MCF 10A (cell line): ENCODE measurements around the gene CTTN. TPM values are rescaled to one million over a fixed set of nuclear protein-coding genes. Genes with fewer than 3 reads are reported as not detected.

Experiments
- Bru-seq: library from RNA; stranded (reverse); fragments of 400-500 nt; gene quantifications from one replicate; lab custom pipeline; 2021; lab: Mats Ljungman, UMichigan
- BruChase-seq, 2 experiments: library from RNA; stranded (reverse); fragments of 400-500 nt; gene quantifications; one replicate each; lab custom pipeline; 2021; lab: Mats Ljungman, UMichigan
- BruUV-seq: library from RNA; stranded (reverse); fragments of 400-500 nt; replicated peaks from 2 replicates; lab custom pipeline; 2021; lab: Mats Ljungman, UMichigan
- CTCF ChIA-PET: fragments of 300-600 bp; sonication (Branson Sonifier 250); formaldehyde crosslinking; extraction: SDS; loops from one replicate; lab custom pipeline; 2021; ENCODE audit warnings: antibody characterized with exemption, inconsistent platforms; lab: Yijun Ruan, JAX
- POLR2A ChIA-PET: fragments of 300-600, 350-650 bp; sonication (Branson Sonifier 250); formaldehyde crosslinking; extraction: SDS; loops from one replicate; lab custom pipeline; 2020; ENCODE audit warnings: antibody characterized with exemption, inconsistent platforms; lab: Yijun Ruan, JAX
- DNase-seq: peaks from one replicate; pipeline ENCODE4 v3.0.0-alpha.2; 2018; ENCODE audit not compliant: unreplicated experiment
- H3K27ac Mint-ChIP-seq: one replicate; pipeline ENCODE4 v1.8.0; 2022; ENCODE audit warnings: mild to moderate bottlenecking, low read depth, mixed read lengths; ENCODE audit not compliant: unreplicated experiment
- H3K27me3 Mint-ChIP-seq: one replicate; pipeline ENCODE4 v1.8.0; 2022; ENCODE audit warnings: mixed read lengths; ENCODE audit not compliant: insufficient read depth, unreplicated experiment
- H3K36me3 Mint-ChIP-seq: one replicate; pipeline ENCODE4 v1.8.0; 2022; ENCODE audit warnings: mild to moderate bottlenecking, moderate library complexity, mixed read lengths; ENCODE audit not compliant: insufficient read depth, unreplicated experiment
- H3K4me1 Mint-ChIP-seq: one replicate; pipeline ENCODE4 v1.8.0; 2022; ENCODE audit warnings: mixed read lengths; ENCODE audit not compliant: insufficient read depth, unreplicated experiment
- H3K4me3 Mint-ChIP-seq: one replicate; pipeline ENCODE4 v1.8.0; 2022; ENCODE audit warnings: mild to moderate bottlenecking, moderate library complexity, mixed read lengths; ENCODE audit not compliant: unreplicated experiment
- H3K9me3 Mint-ChIP-seq: one replicate; pipeline ENCODE4 v1.8.0; 2022; ENCODE audit warnings: mixed read lengths; ENCODE audit not compliant: unreplicated experiment
- intact Hi-C: fragments of 100-400 bp; cut with micrococcal nuclease; formaldehyde crosslinking; loops from 2 replicates; pipeline ENCODE4 v1.14.1; 2022
- long read RNA-seq: library from polyadenylated mRNA; stranded (forward); transcript quantifications from one replicate; pipeline ENCODE4 v2.0.0, GENCODE V29; 2022
- total RNA-seq: library from RNA; stranded (reverse); gene quantifications from 2 replicates; pipeline ENCODE4 v1.2.3, GENCODE V29; 2022
- TF ChIP-seq, protein P1 (sequence below): fragments of 200-600 bp; IDR thresholded peaks from one replicate; pipeline ENCODE4 v1.8.0; 2022; ENCODE audit warnings: antibody characterized with exemption, mild to moderate bottlenecking; ENCODE audit not compliant: unreplicated experiment

The CTTN gene
- total RNA-seq: 264 and 294 TPM in 2 replicates
- Bru-seq, nascent RNA: percentile 88 among the genes with signal in this experiment
- BruChase-seq, experiment 1, labeled RNA remaining after a 6-hour chase: percentile 96 among the genes with signal in this experiment
- percentile 96 among the genes with signal in this experiment for BruChase-seq, experiment 2, labeled RNA remaining after a 2-hour chase
- long read RNA-seq, transcript CTTN-201 (18 exons, 3,272 nt): major isoform, 89 of 172 reads
- long read RNA-seq, transcript CTTN-206 (4 exons, 1,087 nt): minor isoform, 5 of 172 reads
- long read RNA-seq, transcript CTTN-202 (17 exons, 3,272 nt): minor isoform, 13 of 172 reads
- long read RNA-seq, partial matches to known transcripts: 18 of 172 reads
- long read RNA-seq, other reads (novel, unspliced or antisense): 47 of 172 reads

GRCh38 chr11:70397983-70398833 lies at the start of gene CTTN:
Gene CTTN (plus strand): TSS chr11:70398529. CDS start chr11:70407298, 8,769 bp downstream.
- CTCF ChIA-PET: no interaction called here
- peak; percentile 76 for DNase-seq
- peak within 1 kb of the TSS; percentile 96 for H3K27ac Mint-ChIP-seq
- H3K36me3 Mint-ChIP-seq: peaks cover 37% of the 10 kb centered on the region
- no peaks in the 10 kb centered on the region for H3K27me3 Mint-ChIP-seq
- POLR2A ChIA-PET: interaction anchor here (0.6 to 2.4 kb wide), 6 partner anchors 10 to 272 kb away, joined by 3 to 7 read pairs (median 4); no protein-coding TSS in a partner anchor
- TSS peak; percentile 31 for BruUV-seq
- no peaks in the 10 kb centered on the region for H3K9me3 Mint-ChIP-seq
- H3K4me1 Mint-ChIP-seq: peaks cover 25% of the 10 kb centered on the region
- peak within 1 kb of the TSS; percentile 85 for H3K4me3 Mint-ChIP-seq
- TF ChIP-seq, protein P1, sequence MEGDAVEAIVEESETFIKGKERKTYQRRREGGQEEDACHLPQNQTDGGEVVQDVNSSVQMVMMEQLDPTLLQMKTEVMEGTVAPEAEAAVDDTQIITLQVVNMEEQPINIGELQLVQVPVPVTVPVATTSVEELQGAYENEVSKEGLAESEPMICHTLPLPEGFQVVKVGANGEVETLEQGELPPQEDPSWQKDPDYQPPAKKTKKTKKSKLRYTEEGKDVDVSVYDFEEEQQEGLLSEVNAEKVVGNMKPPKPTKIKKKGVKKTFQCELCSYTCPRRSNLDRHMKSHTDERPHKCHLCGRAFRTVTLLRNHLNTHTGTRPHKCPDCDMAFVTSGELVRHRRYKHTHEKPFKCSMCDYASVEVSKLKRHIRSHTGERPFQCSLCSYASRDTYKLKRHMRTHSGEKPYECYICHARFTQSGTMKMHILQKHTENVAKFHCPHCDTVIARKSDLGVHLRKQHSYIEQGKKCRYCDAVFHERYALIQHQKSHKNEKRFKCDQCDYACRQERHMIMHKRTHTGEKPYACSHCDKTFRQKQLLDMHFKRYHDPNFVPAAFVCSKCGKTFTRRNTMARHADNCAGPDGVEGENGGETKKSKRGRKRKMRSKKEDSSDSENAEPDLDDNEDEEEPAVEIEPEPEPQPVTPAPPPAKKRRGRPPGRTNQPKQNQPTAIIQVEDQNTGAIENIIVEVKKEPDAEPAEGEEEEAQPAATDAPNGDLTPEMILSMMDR: no peak
- intact Hi-C loops: no loop called here

- Mint-ChIP-seq H3K27me3 (no peaks in the 10 kb centered on the region), H3K36me3 (peaks cover 75% of the 10 kb centered on the region), H3K27ac (no peak overlapping the region), H3K4me3 (no peak overlapping the region), H3K4me1 (no peaks in the 10 kb centered on the region), H3K9me3 (no peaks in the 10 kb centered on the region)
- intact Hi-C loops: no loop called here
- TF ChIP-seq, protein P1: no peak
- POLR2A ChIA-PET: interaction anchor here (0.5 to 0.9 kb wide), 3 partner anchors 22 to 1876 kb away, joined by 3 to 4 read pairs (median 4); partner anchors contain the start of gene INPPL1
- CTCF ChIA-PET: no interaction called here
- no peak for DNase-seq
- no TSS peak for BruUV-seq
Observed at GRCh38 chr11:70348608-70349007, 49.7 kb upstream of the CTTN start.

DNA sequence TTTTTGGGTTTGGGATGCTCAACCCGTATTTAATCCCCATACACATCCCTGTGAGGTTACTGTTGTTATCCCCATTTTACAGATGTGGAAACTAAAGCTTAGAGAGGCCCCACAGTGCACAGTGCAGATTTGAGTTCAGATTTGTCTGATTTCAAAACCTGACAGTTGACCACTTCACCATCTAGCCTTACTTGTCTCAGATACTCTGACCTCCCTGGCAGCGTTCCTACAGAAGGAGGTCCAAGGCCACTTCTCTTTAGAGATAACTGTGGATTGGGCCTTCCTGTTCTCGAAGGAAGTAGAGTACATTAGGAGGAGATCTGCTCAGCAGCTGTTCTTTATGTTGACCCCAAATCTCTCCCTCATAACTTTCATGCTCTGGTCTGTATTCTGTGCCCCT lies 46.7 kb upstream of the CTTN start:
- peaks cover 78% of the 10 kb centered on the region for H3K36me3 Mint-ChIP-seq
- POLR2A ChIA-PET: interaction anchor here (1.2 kb wide), 1 partner anchor 12 kb away, joined by 6 read pairs; no protein-coding TSS in a partner anchor
- no peaks in the 10 kb centered on the region for H3K9me3 Mint-ChIP-seq
- BruUV-seq: no TSS peak
- DNase-seq: no peak
- TF ChIP-seq, protein P1: no peak
- no peaks in the 10 kb centered on the region for H3K4me1 Mint-ChIP-seq
- no peak overlapping the region for H3K4me3 Mint-ChIP-seq
- CTCF ChIA-PET: no interaction called here
- intact Hi-C loops: no loop called here
- no peak overlapping the region for H3K27ac Mint-ChIP-seq
- no peaks in the 10 kb centered on the region for H3K27me3 Mint-ChIP-seq
